Right renal pelvis (tissue), 4 donors: ENCODE measurements around the gene MT3. TPM values are rescaled to one million over a fixed set of nuclear protein-coding genes. Genes with fewer than 3 reads are reported as not detected.

Source experiments
- DNase-seq, 4 donors: peaks; one replicate each; pipeline ENCODE4 v3.0.0-alpha.2; 2013; ENCODE audit warnings: low read depth in 4 of 4, low spot score in 3 of 4, missing footprints in 1 of 4
- polyA plus RNA-seq, 4 donors: library from polyadenylated mRNA; unstranded; fragments of 120-200 nt; gene quantifications; one replicate each; pipeline ENCODE4 v1.2.1, GENCODE V29; 2013; ENCODE audit not compliant: insufficient read length in 4 of 4

Gene MT3
- polyA plus RNA-seq: 1 to 10 TPM in 1 of 4 donors, under 1 TPM in 3; 0.43 to 1.3 (median 0.89) TPM

DNA sequence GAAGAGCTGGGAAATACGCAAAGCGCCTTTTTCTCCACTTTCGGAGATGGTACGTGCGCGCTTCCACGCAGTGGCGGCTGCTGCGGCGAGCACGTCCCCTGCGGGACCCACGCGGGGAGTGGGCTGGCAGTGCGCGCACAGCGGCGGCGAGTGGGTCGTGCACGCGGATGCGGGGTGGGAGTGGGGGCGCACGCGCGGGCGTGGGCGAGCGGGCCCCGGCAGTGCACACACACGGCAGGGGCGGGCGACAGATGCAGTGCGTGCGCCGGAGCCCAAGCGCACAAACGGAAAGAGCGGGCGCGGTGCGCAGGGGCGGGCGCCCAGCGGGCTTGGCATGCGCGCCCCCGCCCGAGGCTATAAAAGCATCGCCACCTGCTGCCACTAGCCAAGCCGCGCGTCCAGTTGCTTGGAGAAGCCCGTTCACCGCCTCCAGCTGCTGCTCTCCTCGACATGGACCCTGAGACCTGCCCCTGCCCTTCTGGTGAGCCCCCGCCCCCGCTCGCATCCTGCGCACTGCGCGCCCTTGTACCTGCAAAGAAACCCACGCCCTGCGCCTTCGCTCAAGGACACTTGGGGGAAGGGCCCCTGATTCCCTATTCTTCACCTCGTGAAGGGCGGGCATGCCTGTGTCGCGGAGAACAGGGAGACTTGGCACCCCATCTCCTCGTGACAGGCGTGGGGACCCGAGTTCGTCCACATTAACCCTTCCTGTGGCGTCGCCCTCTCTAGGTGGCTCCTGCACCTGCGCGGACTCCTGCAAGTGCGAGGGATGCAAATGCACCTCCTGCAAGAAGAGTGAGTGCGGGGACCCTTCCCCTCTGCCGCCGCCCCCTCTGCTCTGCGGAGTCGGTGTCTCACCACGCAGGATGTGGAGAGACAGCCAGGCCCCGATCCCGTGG is at the start of gene MT3:
Gene MT3 (plus strand): TSS at position 388 of the 899 bp plus-strand sequence. CDS start 63 bp downstream, at position 451.
- DNase-seq: no peak

DNA sequence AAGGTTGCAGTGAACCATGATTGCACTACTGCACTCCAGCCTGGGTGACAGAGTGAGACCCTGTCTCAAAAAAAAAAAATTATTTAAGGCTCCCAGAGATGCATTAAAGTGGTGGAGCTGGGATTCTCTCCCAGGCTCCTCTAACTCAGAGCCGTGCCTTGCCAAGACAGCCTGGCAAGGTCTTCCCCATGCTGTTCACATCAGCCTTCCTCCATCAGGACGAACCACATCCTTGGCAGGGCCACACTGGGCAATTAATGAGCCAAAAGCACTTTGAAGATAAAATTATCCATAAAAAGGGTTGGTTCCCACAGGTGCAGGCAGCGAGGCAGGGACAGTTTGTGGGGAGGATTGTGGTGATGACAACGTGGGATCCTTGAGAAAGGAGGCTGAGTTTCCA is 49.7 kb upstream of the MT3 start:
- DNase-seq: no peak

DNA sequence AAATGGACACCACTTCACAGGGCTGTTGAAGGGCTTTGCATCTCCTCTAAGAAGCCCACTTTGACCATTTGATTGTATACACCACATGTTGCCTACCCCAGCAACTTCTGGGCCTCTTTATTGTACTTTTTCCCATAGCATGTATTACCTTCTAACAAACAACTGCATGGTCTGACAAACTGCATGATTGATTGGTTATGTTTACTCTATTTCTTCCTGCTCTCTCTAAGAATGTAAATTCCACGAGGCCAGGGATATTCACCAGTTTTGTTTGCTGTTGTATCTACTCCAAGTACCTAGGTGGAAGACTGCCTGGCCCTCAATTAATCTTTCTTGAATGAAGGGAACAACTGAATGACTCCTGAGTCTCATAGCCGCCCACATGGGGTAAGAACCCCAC is 47.3 kb upstream of the MT3 start:
- no peak for DNase-seq

DNA sequence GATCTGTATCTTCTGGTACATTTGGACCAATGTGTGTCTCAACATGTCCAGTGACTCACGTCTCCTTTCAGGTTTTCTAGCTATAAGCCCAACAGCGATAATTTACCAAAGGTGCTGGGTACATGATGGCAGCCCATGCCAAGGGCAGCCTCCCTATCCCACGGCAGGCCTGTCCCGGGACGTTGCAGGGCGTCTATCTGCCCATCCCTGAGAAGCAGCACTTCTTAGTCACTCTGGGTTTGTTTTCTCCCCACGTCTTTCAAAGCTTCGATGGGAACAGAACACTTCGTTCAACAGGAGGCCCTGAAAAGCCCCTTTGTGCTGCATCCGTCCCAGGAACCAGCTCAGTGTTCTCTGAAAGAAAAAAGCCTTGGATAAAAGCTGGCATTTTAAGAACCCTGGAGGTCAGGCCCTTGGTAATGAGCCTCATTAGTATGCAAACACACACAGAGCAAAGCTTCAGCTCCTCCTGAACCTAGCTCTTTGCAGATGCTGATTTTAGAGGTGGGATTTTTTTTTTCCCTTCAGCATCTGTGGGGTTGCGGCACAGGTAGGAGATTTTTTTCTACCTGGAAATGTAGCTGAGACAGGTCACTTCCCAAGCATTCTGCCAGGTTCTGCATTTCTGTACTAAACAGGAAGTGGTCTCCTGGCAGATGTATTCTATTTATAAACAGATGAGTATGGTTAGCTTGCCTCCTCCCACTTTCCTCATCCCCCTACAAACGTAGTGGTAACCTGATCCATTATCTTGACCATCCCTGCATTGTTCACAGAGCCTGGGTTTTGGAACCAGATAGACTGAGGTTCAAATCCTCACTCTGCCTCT is 42.0 kb upstream of the MT3 start:
- no peak for DNase-seq

DNA sequence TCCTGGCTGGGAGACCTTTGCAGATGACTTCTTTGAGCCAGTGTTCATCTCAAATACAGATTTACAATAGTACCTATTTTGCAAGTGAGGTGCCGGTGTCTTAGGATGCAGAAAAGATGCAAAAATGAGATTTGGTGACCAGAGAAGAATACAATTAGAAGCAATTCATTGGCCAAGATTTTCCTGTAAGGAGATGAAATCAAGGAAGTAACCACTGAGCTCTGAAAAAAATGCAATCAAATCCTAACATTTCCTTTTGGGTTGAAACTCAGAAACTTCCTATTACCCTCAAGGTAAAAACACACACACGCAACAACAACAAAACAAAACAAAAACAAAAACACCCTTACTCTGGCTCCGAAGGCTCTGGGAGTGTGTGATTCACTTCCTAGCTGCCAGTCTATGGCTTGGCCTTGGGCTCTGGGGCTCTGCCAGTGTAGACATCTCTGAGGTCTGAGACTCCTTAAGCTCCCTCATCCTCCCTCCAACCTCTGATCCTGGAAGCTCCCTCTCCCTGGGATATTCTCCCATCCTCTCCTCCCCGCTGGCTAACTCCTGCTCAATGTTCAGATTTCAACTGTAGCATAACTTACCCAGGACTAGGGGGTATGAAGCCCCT is 41.3 kb upstream of the MT3 start:
- no peak for DNase-seq

DNA sequence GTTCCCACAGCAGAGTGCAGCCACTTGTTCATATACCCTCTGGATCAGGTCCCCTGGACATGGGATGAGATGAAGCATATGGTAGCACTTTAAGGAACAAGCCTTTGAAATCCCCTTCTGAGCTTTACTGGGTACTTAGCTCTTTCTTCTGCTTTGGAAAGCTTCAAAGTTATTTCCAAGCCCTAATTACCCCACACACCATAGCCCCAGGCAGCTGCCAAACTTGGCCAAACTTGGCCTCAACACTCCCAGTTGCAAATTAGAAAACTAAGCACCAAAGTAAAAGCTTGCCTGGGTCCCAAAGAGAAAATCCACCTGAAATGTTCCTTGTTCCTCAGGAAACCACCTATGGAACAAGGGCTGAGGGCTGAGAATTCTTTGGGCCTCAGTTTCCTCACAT is 40.2 kb upstream of the MT3 start:
- no peak for DNase-seq

DNA sequence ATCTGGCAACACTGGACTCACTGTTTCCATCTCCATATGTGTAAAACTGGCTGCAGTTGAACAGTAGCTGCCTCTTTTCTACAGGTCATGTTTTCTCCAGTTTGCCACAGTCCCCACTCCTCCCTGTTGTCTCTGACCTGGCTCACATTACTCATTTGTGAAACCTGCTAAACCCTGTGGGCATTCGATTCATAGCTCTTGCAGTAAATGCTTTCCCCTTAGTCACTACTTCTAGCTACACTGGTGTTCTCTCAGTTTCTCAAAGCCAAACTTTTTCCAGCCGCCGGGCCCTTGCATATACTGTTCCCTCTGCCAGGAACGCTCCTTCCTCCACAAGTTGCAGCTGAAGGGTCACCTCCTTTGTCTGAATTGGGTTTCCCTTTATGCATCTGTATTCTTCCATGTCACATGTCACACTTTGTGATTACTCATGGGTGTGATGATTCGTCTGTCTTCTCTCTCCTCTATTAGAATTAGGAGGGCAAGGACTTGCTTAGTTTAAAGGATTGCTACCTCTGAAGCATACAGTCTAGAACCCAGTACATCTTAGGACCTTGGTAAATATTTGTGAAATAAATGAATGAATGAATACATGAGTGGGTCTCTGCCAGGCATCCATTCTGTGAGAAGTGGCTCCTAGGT is 39.5 kb upstream of the MT3 start:
- no peak for DNase-seq

DNA sequence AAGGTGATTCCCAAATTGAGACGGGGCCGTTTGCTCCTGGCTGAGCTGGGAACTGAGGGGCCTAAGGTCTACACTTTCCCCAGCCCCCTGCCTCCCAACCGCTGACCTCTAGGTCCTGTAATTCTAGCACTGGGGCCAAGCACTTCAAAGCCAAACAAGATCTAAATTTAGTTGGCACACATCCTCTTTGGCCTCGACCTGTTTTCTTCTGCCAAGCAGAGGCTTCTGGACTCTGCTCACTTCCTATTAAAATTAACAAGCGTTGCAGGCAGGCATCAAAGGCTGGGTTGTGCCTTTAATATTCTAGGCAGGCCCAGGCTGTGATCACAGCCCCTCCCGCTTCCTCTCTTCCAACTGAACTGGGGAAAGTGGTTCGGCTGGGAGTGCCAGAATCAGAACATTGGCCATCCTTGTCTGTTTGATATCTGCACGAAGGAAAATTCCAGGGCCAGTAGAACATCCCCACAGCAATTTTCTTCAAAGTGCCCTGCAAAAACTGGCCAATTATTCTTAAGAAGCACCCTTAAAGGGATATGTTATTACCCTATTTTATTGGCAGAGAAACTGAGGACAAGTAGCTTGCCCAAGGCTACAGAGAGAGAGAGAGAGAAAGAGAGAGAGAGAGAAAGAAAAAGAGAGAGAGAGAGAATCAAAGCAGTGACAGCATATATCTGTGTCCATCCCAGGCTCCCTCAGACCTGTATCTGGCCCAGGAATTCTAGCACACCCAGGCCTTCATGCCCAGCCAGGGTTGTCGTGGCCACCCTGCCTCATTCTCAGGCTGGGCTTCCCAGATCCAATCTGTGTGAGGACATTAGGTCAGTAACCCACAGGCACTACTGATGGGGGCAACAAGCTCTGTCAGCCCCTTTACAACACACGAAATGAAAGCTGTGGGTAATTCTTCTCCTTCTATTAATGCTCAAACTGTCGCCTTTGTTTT is 37.3 kb upstream of the MT3 start:
- DNase-seq: peak in 2 of 4 donors; percentile 8 to 28

DNA sequence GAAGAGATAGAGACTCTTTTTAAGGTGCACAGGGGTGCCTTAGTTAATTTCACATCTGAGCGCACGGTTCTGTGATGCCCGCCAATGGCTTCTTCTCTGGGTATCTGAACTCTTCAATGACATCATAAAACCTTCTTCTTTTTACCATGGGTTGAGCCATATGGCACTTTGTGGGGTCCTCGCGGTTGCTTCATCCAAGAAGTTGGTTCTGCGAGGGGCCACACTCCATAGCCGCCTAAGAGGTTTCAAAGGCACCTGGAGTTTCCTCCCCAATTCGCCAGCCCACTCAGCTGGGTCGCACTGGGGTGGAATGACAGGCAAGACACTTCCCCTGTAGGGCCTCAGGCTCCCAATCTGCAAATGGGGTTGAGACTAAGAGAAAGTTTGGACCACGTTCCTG is 34.9 kb upstream of the MT3 start:
- no peak for DNase-seq

DNA sequence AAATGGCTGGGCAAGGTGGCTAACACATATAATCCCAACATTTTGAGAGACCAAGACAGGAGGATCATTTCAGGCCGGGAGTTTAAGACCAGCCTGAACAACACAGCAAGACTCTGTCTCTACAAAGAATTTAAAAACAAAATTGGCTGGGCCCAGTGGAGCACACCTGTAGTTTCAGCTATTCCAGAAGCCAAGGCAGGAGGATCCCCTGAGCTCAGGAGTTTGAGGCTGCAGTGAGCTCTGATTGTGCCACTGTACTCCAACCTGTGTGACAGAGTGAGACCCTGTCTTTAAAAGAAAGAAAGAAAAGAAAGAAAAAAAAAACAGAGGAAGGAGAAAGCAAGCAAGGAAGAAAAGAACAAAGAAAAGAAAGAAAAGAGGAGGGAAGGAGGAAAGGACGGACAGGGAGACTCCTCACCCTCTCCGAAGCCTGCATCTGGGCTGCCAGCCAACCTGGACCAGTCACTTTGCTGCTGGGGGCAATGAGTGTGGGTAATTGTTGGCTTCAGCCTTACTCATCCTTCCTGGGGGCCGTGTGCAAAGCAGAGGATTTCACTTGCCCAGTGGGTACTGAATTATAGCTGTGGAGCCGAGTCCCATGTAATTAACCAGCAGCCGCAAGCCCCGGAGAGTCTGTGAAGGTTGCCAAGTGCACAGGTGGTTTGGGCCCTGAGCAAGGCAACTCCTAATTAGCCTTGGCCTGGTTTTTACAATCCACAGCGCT is 31.1 kb upstream of the MT3 start:
- no peak for DNase-seq

DNA sequence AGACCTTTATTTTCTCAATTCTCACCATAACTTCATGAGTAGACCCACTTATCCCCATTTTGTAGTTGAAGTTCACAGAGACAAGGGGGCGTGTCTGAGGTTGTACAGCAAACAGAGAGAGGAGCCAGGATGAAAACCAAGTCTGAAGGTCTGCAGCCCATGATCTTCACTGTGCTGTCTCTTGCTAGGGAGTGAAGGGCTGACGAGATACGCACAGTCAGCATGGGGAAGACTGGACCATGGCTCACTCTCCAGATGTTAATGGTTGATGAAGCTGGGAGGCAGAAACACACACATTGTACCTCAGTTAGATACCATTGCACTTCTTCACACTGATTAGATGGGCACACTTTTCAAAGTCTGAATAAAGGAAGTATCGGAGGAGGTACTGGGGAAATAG is 30.2 kb upstream of the MT3 start:
- DNase-seq: no peak

DNA sequence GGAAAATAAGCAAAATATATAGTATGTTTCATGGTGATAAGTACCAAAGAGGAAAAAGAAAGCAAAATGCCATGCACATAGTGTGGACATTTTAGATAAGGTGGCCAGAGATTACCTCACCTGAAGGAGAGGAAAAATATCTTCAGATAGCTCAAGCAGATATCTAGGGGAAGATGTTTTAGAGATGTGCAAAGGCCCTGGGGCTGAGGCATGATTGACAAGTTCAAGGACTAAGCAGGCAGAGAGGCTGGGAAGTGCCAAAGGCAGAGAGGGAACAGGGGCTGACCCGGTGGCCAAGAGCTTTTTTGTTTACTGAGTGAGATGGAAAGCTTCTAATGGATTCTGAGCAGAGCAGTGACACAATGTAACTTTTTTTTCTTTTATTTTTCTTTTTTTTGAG is 28.9 kb upstream of the MT3 start:
- no peak for DNase-seq

DNA sequence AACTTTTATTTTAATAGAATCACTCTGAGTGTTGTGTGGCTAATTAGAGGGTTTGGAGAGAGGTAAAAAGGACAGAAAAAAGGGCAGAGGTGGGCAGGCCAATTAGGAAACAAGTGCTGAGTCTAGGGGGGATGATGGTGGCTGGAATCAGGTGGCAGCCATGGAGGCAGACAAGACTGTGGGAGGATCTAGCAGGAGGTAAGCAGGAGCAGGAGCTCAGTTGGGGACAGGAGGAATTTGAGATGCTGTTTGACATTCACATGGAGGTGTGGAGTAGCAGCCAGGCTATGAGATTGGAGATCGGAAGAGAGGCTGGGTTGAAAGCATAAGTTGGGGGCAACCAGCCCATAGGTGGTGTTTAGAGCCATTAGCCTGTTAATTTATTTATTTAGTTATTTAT is 28.2 kb upstream of the MT3 start:
- DNase-seq: no peak

DNA sequence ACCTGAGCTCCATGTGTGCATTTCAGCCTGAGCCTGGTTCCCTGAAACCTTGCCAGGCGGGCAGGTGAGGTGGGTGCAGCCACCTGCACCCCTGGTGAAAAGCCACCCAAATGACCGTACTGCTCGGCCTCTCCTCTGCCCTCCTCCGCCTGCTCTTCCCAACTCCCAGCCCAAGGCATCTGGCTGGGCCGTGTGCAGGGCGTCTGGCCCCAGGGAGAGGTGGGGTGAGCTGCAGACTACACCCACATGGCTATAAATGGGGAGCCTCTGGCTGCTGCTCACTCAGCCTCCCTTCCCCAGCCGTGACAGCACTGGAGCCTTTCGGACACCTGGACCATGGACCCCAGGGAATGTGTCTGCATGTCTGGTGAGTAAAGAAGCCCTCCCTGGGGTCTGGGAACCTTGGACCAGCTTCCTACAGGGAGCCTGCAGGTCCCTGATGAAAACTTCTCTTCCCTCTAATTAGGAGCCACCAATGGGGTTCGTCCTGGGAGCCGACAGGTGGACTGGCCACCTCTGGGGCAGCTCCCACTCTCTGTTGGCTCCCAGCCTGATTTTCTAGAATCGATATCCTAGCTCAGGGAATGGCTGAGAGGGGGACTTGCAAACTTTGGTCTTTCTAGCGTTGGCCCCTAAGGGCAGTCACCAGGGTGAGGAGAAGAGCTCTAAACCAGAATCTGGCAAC is 24.4 kb upstream of the MT3 start, which contains the start of gene MT4:
Gene MT4 (plus strand): TSS at position 281 of the 685 bp plus-strand sequence. CDS start 56 bp downstream, at position 337.
- DNase-seq: no peak

DNA sequence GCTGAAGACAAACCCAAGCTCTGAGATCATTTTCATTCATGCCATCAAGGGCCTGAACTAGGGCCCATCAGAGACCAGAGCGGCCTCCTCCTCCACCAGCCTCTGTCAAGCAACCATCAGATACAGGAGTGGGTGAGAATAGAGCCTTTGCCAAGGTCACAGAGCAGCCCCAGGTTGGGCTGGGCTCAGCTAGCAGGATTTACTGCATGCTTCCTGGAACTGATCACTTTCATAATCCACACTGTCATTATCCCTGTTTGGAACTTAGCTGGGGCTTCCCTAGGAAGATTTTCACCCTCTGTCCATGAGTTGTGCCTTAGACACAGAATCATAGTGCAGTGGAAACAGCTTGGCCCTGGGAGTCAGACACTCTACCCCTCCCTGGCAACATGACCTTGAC is 19.4 kb upstream of the MT3 start:
- no peak for DNase-seq

DNA sequence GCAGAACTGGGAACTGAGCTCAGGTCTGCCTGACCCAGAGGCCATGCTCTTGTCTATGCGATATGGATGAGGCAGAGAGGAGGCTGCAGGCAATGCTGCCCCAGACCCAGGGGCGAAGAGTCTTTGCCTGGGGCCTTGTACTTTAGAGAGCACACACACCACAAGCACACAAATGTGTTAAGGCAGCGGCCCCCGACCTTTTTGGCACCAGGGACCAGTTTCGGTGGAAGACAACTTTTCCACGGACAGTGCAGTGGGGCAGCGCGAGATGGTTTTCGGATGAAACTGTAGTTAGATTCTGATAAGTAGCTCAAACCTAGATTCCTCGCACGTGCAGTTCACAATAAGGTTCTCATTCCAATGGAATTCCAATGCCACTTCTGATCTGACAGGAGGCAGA is 17.8 kb upstream of the MT3 start:
- no peak for DNase-seq

DNA sequence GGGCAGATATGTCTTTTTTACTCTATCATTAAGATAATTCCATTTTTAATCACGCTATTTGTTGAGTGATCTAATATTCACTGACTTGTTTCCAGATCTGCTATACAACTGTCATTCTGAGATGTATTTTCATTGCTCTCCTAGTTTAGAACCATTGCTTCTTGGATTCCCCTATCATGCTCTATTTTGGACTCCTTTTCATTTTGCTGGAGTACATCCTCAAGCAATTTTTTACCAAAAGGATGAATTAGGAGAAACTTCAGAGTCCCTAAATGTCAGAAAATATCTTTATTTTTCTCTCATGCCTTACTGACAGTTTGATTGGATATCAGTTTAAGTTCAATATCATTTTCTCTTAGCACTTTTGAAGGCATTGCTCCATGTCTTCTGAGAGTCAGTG is 14.7 kb upstream of the MT3 start:
- DNase-seq: no peak

DNA sequence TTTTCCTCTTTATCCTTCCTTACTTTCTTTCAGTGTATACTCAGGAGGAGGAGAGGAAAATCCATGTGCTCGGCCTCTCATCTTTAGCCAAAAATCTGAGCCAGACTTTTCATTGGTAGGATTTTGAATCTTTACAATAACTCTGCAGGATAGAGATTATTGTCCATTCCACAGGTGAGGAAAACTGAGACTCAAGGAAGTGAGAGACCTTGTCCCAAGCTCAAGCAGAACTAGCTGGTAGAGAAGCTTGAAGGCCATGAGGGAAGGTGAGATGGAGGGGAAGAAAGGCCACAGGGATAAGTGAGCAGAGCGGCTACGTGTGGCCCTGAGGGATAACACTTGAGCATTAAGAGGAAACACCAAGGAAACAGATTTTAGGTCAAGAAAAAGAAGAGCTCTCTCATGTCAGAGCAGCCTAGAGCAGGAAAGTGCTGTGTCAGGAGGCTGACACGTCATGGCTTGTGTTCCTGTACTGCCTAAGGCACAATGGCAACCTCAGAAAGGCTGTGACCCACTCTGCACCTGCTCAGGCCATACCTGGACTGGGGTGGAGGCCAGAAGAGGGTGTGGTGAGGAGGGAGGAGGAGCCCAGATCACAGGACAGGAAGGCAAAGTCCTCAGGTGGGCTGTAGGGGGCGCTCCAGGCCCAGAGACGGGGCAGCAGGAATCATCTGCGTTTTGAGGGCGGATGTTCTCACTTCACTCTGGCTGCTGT is 12.6 kb upstream of the MT3 start:
- DNase-seq: peak in 1 of 4 donors; percentile 11
